Astrocyte (in vitro differentiated cells and primary cell): Measurements from ENCODE around the gene LRRTM4. TPM values are rescaled to one million over a fixed set of nuclear protein-coding genes. Genes with fewer than 3 reads are reported as not detected.

Source experiments
- DNase-seq: peaks from one replicate; pipeline ENCODE4 v3.0.0-alpha.2; 2010; ENCODE audit warnings: low read depth
- FAIRE-seq: peaks from 2 replicates; lab custom pipeline; 2011; peaks lifted over from hg19 to GRCh38; lab: Jason Lieb, UNC
- H2AFZ ChIP-seq: 2 replicates; pipeline ENCODE4 v1.6.0; 2012; ENCODE audit warnings: low read depth, low read length, inconsistent platforms
- H3K27ac ChIP-seq: 2 replicates; pipeline ENCODE4 v1.5.1; 2011; ENCODE audit warnings: low read depth, low read length, inconsistent platforms
- H3K27me3 ChIP-seq: 2 replicates; pipeline ENCODE4 v1.6.0; 2011; ENCODE audit warnings: low read length, inconsistent platforms; ENCODE audit not compliant: insufficient read depth
- H3K36me3 ChIP-seq: 2 replicates; pipeline ENCODE4 v1.5.1; 2011; ENCODE audit warnings: low read length, inconsistent platforms; ENCODE audit not compliant: insufficient read depth
- H3K4me1 ChIP-seq: 2 replicates; pipeline ENCODE4 v1.5.1; 2011; ENCODE audit warnings: low read length, inconsistent platforms; ENCODE audit not compliant: insufficient read depth
- H3K4me2 ChIP-seq: 2 replicates; pipeline ENCODE4 v1.6.0; 2012; ENCODE audit warnings: low read length, inconsistent platforms
- H3K4me3 ChIP-seq: 2 replicates; pipeline ENCODE4 v1.5.1; 2011; ENCODE audit warnings: low read depth, mild to moderate bottlenecking, low read length, inconsistent platforms; ENCODE audit not compliant: insufficient read depth
- H3K79me2 ChIP-seq: 2 replicates; pipeline ENCODE4 v1.6.0; 2012; ENCODE audit warnings: mild to moderate bottlenecking, low read length, inconsistent platforms; ENCODE audit not compliant: insufficient read depth
- H3K9ac ChIP-seq: 2 replicates; pipeline ENCODE4 v1.6.0; 2012; ENCODE audit warnings: mild to moderate bottlenecking, low read length, inconsistent platforms
- H3K9me3 ChIP-seq: 2 replicates; pipeline ENCODE4 v1.5.1; 2012; ENCODE audit warnings: low read depth, mild to moderate bottlenecking, low read length, inconsistent platforms; ENCODE audit not compliant: insufficient read depth
- H4K20me1 ChIP-seq: 2 replicates; pipeline ENCODE4 v1.6.0; 2012; ENCODE audit warnings: low read length, inconsistent platforms; ENCODE audit not compliant: insufficient read depth
- H3K27ac Mint-ChIP-seq: one replicate; pipeline ENCODE4 v1.8.0; 2021; ENCODE audit warnings: mild to moderate bottlenecking, mixed read lengths; ENCODE audit not compliant: unreplicated experiment
- H3K27me3 Mint-ChIP-seq: one replicate; pipeline ENCODE4 v1.8.0; 2021; ENCODE audit warnings: low read depth, mixed read lengths; ENCODE audit not compliant: unreplicated experiment
- H3K36me3 Mint-ChIP-seq: one replicate; pipeline ENCODE4 v1.8.0; 2021; ENCODE audit warnings: low read depth, mixed read lengths; ENCODE audit not compliant: unreplicated experiment
- H3K4me1 Mint-ChIP-seq: one replicate; pipeline ENCODE4 v1.8.0; 2021; ENCODE audit warnings: low read depth, mixed read lengths; ENCODE audit not compliant: unreplicated experiment
- H3K4me3 Mint-ChIP-seq: one replicate; pipeline ENCODE4 v1.8.0; 2021; ENCODE audit warnings: mild to moderate bottlenecking, moderate library complexity, mixed read lengths; ENCODE audit not compliant: unreplicated experiment
- H3K9me3 Mint-ChIP-seq: one replicate; pipeline ENCODE4 v1.8.0; 2021; ENCODE audit warnings: mild to moderate bottlenecking, mixed read lengths; ENCODE audit not compliant: unreplicated experiment
- CTCF ChIP-seq: IDR thresholded peaks from 2 replicates; pipeline ENCODE4 v1.5.1; 2011; ENCODE audit warnings: low read depth, mild to moderate bottlenecking, inconsistent platforms, low read length, moderate library complexity; ENCODE audit not compliant: insufficient read depth
- EZH2 ChIP-seq: IDR thresholded peaks from 2 replicates; pipeline ENCODE4 v1.6.1; 2012; ENCODE audit warnings: mild to moderate bottlenecking, low read length, inconsistent platforms; ENCODE audit not compliant: insufficient read depth
- total RNA-seq: library from RNA; stranded (reverse); gene quantifications from 2 replicates; pipeline ENCODE4 v1.2.1, GENCODE V29; 2021

LRRTM4 gene
- total RNA-seq, 1 donor from 2014 or later: 0.59 TPM

- no peaks in the 10 kb centered on the region for H3K27me3 Mint-ChIP-seq
- H3K27me3 ChIP-seq: no peaks in the 10 kb centered on the region
- no peak for FAIRE-seq
- H3K4me2 ChIP-seq: no peak overlapping the region
- H3K36me3 Mint-ChIP-seq: no peaks in the 10 kb centered on the region
- no peak overlapping the region for H3K27ac ChIP-seq
- H3K9me3 Mint-ChIP-seq: no peaks in the 10 kb centered on the region
- H3K9me3 ChIP-seq: no peaks in the 10 kb centered on the region
- H3K27ac Mint-ChIP-seq: no peak overlapping the region
- H3K36me3 ChIP-seq: no peaks in the 10 kb centered on the region
- H3K4me1 Mint-ChIP-seq: no peaks in the 10 kb centered on the region
- H4K20me1 ChIP-seq: no peaks in the 10 kb centered on the region
- DNase-seq: no peak
- H3K4me3 Mint-ChIP-seq: no peak overlapping the region
- H3K4me3 ChIP-seq: no peak overlapping the region
- no peaks in the 10 kb centered on the region for H3K4me1 ChIP-seq
- no peaks in the 10 kb centered on the region for H3K79me2 ChIP-seq
- H2AFZ ChIP-seq: no peak overlapping the region
- TF ChIP-seq CTCF: no peak
- no peak for TF ChIP-seq EZH2
- no peak overlapping the region for H3K9ac ChIP-seq
Measured at GRCh38 chr2:77348821-77349220, 173.4 kb downstream of the LRRTM4 start.

- Mint-ChIP-seq H3K4me1 (no peaks in the 10 kb centered on the region), H3K27me3 (no peaks in the 10 kb centered on the region), H3K36me3 (no peaks in the 10 kb centered on the region), H3K9me3 (peaks cover 15% of the 10 kb centered on the region), H3K27ac (no peak overlapping the region), H3K4me3 (no peak overlapping the region)
- no peaks in the 10 kb centered on the region for H3K27me3 ChIP-seq
- no peaks in the 10 kb centered on the region for H3K9me3 ChIP-seq
- FAIRE-seq (no peak), DNase-seq (no peak)
- no peak overlapping the region for H3K27ac ChIP-seq
- H3K79me2 ChIP-seq: no peaks in the 10 kb centered on the region
- H3K4me2 ChIP-seq: no peak overlapping the region
- no peak for TF ChIP-seq CTCF
- TF ChIP-seq EZH2: no peak
- no peaks in the 10 kb centered on the region for H3K4me1 ChIP-seq
- H3K4me3 ChIP-seq: no peak overlapping the region
- H3K36me3 ChIP-seq: no peaks in the 10 kb centered on the region
- no peak overlapping the region for H3K9ac ChIP-seq
- no peaks in the 10 kb centered on the region for H4K20me1 ChIP-seq
- no peak overlapping the region for H2AFZ ChIP-seq
Measured at GRCh38 chr2:77336013-77336412, 186.2 kb downstream of the LRRTM4 start.

GRCh38 chr2:77328134-77328931 is 193.8 kb downstream of the LRRTM4 start:
- Histone ChIP-seq H3K9me3 (no peaks in the 10 kb centered on the region), H3K27me3 (no peaks in the 10 kb centered on the region), H3K4me3 (no peak overlapping the region), H3K79me2 (no peaks in the 10 kb centered on the region), H3K36me3 (no peaks in the 10 kb centered on the region), H3K4me2 (no peak overlapping the region), H3K27ac (no peak overlapping the region), H2AFZ (no peak overlapping the region), H4K20me1 (no peaks in the 10 kb centered on the region), H3K4me1 (no peaks in the 10 kb centered on the region), H3K9ac (no peak overlapping the region)
- Mint-ChIP-seq H3K4me1 (no peaks in the 10 kb centered on the region), H3K9me3 (peaks cover 7% of the 10 kb centered on the region), H3K27ac (no peak overlapping the region), H3K36me3 (no peaks in the 10 kb centered on the region), H3K27me3 (no peaks in the 10 kb centered on the region), H3K4me3 (no peak overlapping the region)
- no peak for DNase-seq
- FAIRE-seq: no peak
- no peak for TF ChIP-seq CTCF
- no peak for TF ChIP-seq EZH2
